G401 (cell line): Measurements from ENCODE around the gene MBTD1. TPM values are rescaled to one million over a fixed set of nuclear protein-coding genes. Genes with fewer than 3 reads are reported as not detected.
"Not testable (repeated sequence)": the region's sequence is repeated elsewhere in the genome, so short reads cannot be mapped to it uniquely, and the experiment has no call there.

Source experiments
- DNase-seq: peaks from one replicate; pipeline ENCODE4 v3.0.0-alpha.2; 2015; ENCODE audit warnings: low spot score
- in situ Hi-C: cut with HindIII; loops from 2 replicates; pipeline ENCODE4 v1.10.0; 2016; ENCODE audit warnings: low sequenced_read_pairs, mixed read lengths
- total RNA-seq: library from RNA; depleted of rRNA; stranded (reverse); fragments of >200 nt; shearing (Covaris generic); gene quantifications from 2 replicates; pipeline ENCODE4 v1.2.3, GENCODE V29; 2014; rRNA removed

Gene MBTD1
- 6.5 and 14.0 TPM in 2 replicates for total RNA-seq

GRCh38 chr17:51259564-51260236 lies at the start of gene MBTD1:
Gene MBTD1 (minus strand): TSS chr17:51260049. CDS start chr17:51225161, 34,888 bp downstream.
- DNase-seq: peak; percentile 95
- in situ Hi-C loops: no loop called here

- in situ Hi-C loops: no loop called here
- DNase-seq: no peak
Observed at GRCh38 chr17:51305182-51305581, 45.3 kb upstream of the MBTD1 start.

DNA sequence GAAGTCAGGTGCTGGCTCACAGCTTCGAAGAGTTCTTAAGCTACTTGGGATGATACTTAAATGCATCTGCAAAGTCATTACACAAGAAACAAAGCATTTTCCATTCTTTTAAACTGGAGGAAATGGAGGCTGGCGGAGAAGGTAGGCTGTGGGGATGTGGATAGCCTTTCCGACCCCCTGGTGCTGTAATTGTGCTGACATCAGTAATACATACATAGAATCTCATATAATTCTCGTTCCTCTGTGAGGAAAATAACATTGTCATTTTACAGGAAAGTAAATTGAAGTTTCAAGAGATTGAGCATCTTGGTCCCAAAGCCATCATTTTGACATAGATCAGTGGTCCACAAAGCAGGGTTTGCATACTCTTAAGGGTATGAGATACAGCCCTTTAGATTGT lies 40.0 kb upstream of the MBTD1 start:
- in situ Hi-C loops: no loop called here
- DNase-seq: no peak

GRCh38 chr17:51298508-51299371 lies 38.9 kb upstream of the MBTD1 start:
- in situ Hi-C loops: no loop called here
- peak; percentile 79 for DNase-seq

DNA sequence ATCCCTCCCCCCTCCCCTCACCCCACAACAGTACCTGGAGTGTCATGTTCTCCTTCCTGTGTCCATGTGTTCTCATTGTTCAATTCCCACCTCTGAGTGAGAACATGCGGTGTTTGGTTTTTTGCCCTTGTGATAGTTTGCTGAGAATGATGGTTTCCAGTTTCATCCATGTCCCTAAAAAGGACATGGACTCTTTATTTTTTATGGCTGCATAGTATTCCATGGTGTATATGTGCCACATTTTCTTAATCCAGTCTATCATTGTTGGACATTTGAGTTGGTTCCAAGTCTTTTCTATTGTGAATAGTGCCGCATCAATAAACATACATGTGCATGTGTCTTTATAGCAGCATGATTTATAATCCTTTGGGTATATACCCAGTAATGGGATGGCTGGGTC lies 34.5 kb upstream of the MBTD1 start:
- in situ Hi-C loops, DNase-seq: not testable (repeated sequence)

- no peak for DNase-seq
- in situ Hi-C loops: no loop called here
Observed at GRCh38 chr17:51289696-51290111, 29.9 kb upstream of the MBTD1 start.

DNA sequence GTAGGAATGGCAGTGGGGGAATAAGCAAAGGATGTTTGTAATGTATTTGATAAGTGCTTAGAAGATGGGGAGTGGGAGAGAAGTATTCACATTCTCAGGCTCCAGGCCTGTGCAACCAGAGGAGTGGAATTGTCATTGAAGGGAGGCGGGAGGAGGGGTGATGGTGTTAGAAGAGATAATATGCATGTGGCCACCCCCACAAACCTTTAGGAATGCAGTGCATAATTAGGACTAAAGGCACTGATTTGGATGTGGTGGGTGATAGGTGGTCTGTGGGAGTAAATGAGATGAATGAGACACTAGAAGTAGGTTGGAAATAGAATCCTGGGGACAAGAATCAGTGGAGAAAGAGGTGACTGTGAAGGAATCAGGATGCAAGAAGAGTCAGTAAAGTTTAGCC lies 27.6 kb upstream of the MBTD1 start:
- in situ Hi-C loops: no loop called here
- DNase-seq: no peak

- in situ Hi-C loops: no loop called here
- no peak for DNase-seq
Observed at GRCh38 chr17:51279183-51279582, 19.3 kb upstream of the MBTD1 start.

DNA sequence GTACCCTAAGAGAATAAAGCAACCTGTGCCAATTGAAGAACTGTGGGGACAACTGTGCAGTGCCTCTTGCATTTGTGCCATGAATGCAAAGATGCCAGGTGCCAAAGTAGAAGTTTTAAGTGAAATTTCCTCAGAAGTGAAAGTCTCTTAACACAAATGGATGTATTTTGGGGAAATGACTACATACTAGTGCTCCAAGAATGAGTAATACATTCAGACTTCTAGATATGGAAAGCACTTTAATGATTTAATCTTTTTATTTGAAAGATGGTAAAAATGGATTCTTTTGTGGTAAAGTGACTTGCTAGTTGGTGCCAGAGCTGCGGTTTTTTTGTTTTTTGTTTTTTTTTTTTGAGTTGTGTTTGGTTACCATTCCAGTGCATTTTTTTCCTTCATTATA lies 15.5 kb upstream of the MBTD1 start:
- in situ Hi-C loops: no loop called here
- DNase-seq: no peak

- in situ Hi-C loops: no loop called here
- DNase-seq: no peak
Observed at GRCh38 chr17:51272812-51273211, 13.0 kb upstream of the MBTD1 start.

DNA sequence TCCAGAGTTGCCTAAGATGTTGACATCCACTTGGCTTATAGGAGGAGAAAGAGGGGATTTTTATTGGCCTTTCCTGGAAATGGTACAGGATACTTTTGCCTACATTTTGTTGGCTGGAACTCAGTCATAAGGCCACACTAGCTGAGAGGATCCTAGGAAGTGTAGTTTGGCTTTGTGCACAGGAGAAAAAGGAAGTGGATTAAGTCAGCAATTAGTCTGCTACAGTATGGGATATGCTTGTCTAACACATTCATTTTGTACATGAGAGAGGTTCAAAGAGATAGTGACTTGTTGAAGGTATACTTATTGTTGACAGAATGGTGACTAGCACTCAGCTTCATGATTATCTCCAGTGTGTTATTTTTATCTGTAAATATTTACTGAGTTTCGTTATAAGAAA lies 10.8 kb upstream of the MBTD1 start:
- no peak for DNase-seq
- in situ Hi-C loops: no loop called here

DNA sequence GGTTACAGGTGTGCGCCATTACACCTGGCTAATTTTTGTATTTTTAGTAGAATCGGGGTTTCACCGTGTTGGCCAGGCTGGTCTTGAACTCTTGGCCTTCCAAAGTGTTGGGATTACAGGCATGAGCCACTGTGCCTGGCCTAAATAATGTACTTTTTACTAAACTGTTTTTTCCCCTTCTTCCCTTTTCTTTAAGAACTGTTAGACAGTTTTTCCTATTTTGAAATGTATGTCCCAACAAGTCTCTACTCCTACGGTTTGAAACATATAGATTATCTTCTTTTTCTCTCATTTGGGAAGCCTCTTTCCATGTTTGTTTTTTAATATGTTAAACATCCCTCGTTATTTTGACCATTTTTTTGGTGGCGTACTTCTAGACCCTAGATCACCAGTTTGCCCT lies 10.1 kb upstream of the MBTD1 start:
- in situ Hi-C loops: no loop called here
- no peak for DNase-seq

DNA sequence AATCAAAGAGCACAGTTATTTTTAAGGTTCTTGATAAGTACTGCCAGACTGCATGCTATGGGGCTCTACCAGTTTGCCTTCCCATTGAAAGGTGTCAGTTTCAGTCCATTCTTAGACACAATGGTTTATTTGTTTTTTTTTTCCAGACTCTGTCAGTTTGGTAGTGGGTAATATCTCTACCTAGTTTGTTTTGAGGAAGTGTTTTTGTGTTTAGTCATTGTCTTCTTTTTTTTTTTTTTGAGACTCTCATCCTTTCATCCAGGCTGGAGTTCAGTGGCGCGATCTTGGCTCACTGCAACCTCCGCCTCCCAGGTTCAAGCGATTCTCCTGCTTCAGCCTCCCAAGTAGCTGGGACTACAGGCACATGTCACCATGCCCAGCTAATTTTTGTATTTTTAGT lies 4.6 kb upstream of the MBTD1 start:
- in situ Hi-C loops, DNase-seq: not testable (repeated sequence)

DNA sequence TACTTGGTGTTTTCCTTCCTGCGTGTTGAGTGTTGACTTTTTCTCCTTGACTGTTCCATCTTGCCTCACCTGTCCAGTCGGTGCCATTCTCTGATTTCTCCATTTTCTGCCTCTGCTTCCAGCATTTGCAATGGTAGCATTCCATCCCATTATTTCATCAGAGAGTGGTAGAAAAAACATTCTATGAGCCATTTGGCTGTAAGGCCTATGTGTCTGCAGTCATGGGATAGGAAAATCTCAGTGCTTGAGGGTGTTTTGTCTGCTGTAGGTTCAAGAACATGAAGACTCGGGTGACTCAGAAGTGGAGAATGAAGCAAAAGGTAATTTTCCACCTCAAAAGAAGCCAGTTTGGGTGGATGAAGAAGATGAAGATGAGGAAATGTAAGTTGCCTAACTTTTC lies 3.2 kb upstream of the MBTD1 start:
- DNase-seq: no peak
- in situ Hi-C loops: no loop called here

GRCh38 chr17:51261024-51261963 lies 1.4 kb upstream of the MBTD1 start:
- peak; percentile 52 for DNase-seq
- in situ Hi-C loops: no loop called here

GRCh38 chr17:51260237-51261023 lies 581 bp upstream of the MBTD1 start, which contains the start of gene UTP18:
Gene UTP18 (plus strand): TSS chr17:51260546. CDS start chr17:51260585, 39 bp downstream.
- DNase-seq: peak; percentile 97
- in situ Hi-C loops: no loop called here

DNA sequence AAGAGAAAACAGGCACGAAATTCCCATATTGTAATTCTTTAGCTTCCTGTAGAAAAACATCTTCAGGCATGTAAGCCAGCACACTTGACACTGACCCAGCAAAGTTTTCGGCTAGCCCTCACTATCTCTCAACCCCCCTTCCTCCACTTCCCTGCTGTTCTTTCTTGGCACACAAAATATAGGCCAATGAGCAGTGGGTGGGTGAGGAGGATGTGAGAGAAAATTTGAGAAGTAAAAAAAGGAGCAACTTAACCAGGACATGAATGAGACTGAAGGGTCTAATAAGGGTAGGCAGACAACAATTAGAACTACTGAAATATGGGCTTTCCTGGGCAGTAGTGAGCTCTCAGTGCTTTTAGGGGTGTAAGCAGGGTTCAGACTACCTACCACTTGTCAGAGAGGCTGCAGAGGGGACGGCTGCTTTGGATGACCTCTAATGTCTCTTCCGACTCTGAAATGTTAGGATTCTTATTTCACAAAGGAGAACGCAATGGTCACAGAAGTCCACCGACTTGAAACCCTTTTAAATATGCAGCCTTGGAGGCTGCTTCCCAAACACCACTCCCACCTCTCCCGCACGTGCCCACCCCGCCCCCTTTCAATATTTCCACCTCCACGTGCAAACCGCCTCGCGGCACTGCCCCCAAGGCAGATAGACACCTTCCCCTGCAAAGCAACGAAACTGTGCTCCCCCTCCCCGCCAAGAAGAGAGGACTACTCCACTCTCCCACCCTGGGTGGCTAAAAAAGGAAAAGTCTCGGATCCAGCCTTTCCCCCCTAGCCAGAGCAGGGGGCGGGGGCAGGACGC lies 889 bp downstream of the MBTD1 start:
- peak; percentile 43 for DNase-seq
- in situ Hi-C loops: no loop called here
